ENCODE measurements around the gene ADAM17. TPM values are rescaled to one million over a fixed set of nuclear protein-coding genes. Genes with fewer than 3 reads are reported as not detected.

Gene ADAM17
- total and polyA plus RNA-seq, 10 of the 15 experiments (the other 5 are each of a cell fraction or from before 2014, with no cell fraction given): 2.3 to 18.5 (median 13.4) TPM

DNA sequence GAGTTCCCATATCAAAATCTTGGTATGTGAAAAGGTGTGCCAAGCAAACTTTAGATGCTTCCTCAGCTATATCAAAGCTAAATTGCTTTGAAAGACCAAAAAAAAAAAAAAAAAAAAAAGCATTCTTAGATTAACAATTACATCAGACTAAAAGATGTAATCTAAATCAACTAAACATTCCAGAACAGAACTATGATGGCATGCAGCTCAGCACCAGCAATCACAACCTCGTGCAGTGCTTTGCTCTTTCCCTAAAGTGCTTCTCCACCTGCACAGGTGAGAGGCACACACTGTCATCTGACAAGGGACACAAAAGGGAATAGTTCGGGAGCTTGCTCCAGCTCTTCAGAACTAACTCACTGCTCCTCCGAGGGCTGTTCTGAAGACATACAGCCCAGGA is 37.5 kb downstream of the ADAM17 start:
- in situ Hi-C loops (cut with MboI): no loop called here
- no peaks in the 10 kb centered on the region for H4K20me1 ChIP-seq (ENCODE audit: control insufficient read depth, insufficient read depth)
- no TSS peak for BruUV-seq (replicated peaks)
- peaks cover 5 to 22% of the 10 kb centered on the region in 2 experiments for H3K36me3 ChIP-seq (ENCODE audit: control insufficient read depth in 2 of 2, insufficient read depth in 2 of 2, low read length in 1 of 2)
- H3K4me1 ChIP-seq (ENCODE audit: control insufficient read depth, insufficient read depth, low read length): no peaks in the 10 kb centered on the region
- DNase-seq (ENCODE audit: low read depth, low spot score): no peak
- no peaks in the 10 kb centered on the region for H3K27me3 ChIP-seq (replicated peaks in 1 of 2; ENCODE audit: control insufficient read depth in 2 of 2, insufficient read depth in 2 of 2, low read length in 1 of 2)
- SMC1A ChIA-PET (ENCODE audit: uncharacterized antibody, unreplicated experiment): interaction anchor here (1.4 to 1.7 kb wide), 3 partner anchors 17 to 41 kb away, joined by 4 to 5 read pairs (median 4); partner anchors contain the start of gene ADAM17
- H3K9me3 ChIP-seq (replicated peaks; ENCODE audit: control insufficient read depth, insufficient read depth, low read length): no peaks in the 10 kb centered on the region
- no peak overlapping the region for H3K4me3 ChIP-seq
- intact Hi-C loops (cut with micrococcal nuclease; ENCODE audit: unreplicated experiment): no loop called here
- H3K79me2 ChIP-seq (ENCODE audit: control insufficient read depth, insufficient read depth, low read length): no peaks in the 10 kb centered on the region
- 100% methylated on average over 3 of the region's 3 CpGs for WGBS (ENCODE audit: insufficient coverage, insufficient replicate concordance, low lambda C conversion rate, missing lambda C conversion rate)
- RAD21 ChIA-PET (ENCODE audit: unreplicated experiment): interaction anchor here (0.6 to 1.0 kb wide), 3 partner anchors 8 to 123 kb away, joined by 3 to 4 read pairs (median 3); no protein-coding TSS in a partner anchor
- H3K4me2 ChIP-seq (ENCODE audit: control insufficient read depth, insufficient read depth): no peak overlapping the region
- TF ChIP-seq RCOR1 (conservative IDR thresholded peaks at IDR 0.05; ENCODE audit: low read depth, low read length) (no peak), POLR2AphosphoS2 (IDR thresholded peaks at IDR 0.05; ENCODE audit: low read depth, low read length) (no peak), TAF1 (IDR thresholded peaks at IDR 0.05; ENCODE audit: borderline replicate concordance, low read depth, low read length) (no peak), GATAD2B (conservative IDR thresholded peaks at IDR 0.05; ENCODE audit: low read depth) (no peak), RAD21 (IDR thresholded peaks at IDR 0.05; ENCODE audit: insufficient read depth, low read depth, low read length) (no peak), HCFC1 (IDR thresholded peaks at IDR 0.05; ENCODE audit: low read length) (no peak), BHLHE40 (IDR thresholded peaks at IDR 0.05; ENCODE audit: borderline replicate concordance in 1 of 2, low read depth in 2 of 2, low read length in 1 of 2) (no peak), CBX5 (IDR thresholded peaks at IDR 0.05; ENCODE audit: low read depth) (no peak), NFYB (IDR thresholded peaks at IDR 0.05; ENCODE audit: insufficient read depth, low read depth, low read length) (no peak)
- H2AFZ ChIP-seq (ENCODE audit: control insufficient read depth, low read depth, low read length): no peak overlapping the region
- POLR2A ChIA-PET: interaction anchor here (0.6 to 1.5 kb wide), 5 partner anchors 8 to 764 kb away, joined by 3 to 7 read pairs (median 5); no protein-coding TSS in a partner anchor
- ATAC-seq: no peak
- H3K27ac ChIP-seq (ENCODE audit: control insufficient read depth, insufficient read depth): no peak overlapping the region
- H3K9ac ChIP-seq (ENCODE audit: control insufficient read depth, insufficient read depth, low read length): no peak overlapping the region
- CTCF ChIA-PET: no interaction called here
- no peak for FAIRE-seq

Measured in GM12878 (cell line).